Measurements from ENCODE around the gene CACNA1I.

Gene CACNA1I

GRCh38 chr22:39710380-39711150, 140.0 kb downstream of the CACNA1I start:
- TF ChIP-seq CTCF (IDR thresholded peaks at IDR 0.05) = no peak
- H3K9me3 Mint-ChIP-seq = no peaks in the 10 kb centered on the region
- peaks cover 78% of the 10 kb centered on the region for H3K4me1 Mint-ChIP-seq
- H3K36me3 Mint-ChIP-seq (ENCODE audit: low read depth) = no peaks in the 10 kb centered on the region
- no peaks in the 10 kb centered on the region for H3K27me3 Mint-ChIP-seq (ENCODE audit: low read depth, poor library complexity)
- no peak overlapping the region for H3K27ac Mint-ChIP-seq
- DNase-seq = no peak
- no peak overlapping the region for H3K4me3 Mint-ChIP-seq

GRCh38 chr22:39712081-39712480, 141.5 kb downstream of the CACNA1I start:
- peaks cover 74% of the 10 kb centered on the region for H3K4me1 Mint-ChIP-seq
- no peak overlapping the region for H3K4me3 Mint-ChIP-seq
- DNase-seq = no peak
- TF ChIP-seq CTCF (IDR thresholded peaks at IDR 0.05) = no peak
- H3K27ac Mint-ChIP-seq = no peak overlapping the region
- H3K9me3 Mint-ChIP-seq = no peaks in the 10 kb centered on the region
- H3K36me3 Mint-ChIP-seq (ENCODE audit: low read depth) = no peaks in the 10 kb centered on the region
- H3K27me3 Mint-ChIP-seq (ENCODE audit: low read depth, poor library complexity) = peaks cover 4% of the 10 kb centered on the region

- DNase-seq = no peak
- Mint-ChIP-seq H3K36me3 (ENCODE audit: low read depth) (no peaks in the 10 kb centered on the region), H3K4me3 (no peak overlapping the region), H3K4me1 (peaks cover 68% of the 10 kb centered on the region), H3K27me3 (ENCODE audit: low read depth, poor library complexity) (peaks cover 9% of the 10 kb centered on the region), H3K9me3 (no peaks in the 10 kb centered on the region), H3K27ac (no peak overlapping the region)
- TF ChIP-seq CTCF (IDR thresholded peaks at IDR 0.05) = no peak
Observed at GRCh38 chr22:39712751-39713525, 142.4 kb downstream of the CACNA1I start.

- H3K4me3 Mint-ChIP-seq = no peak overlapping the region
- no peaks in the 10 kb centered on the region for H3K36me3 Mint-ChIP-seq (ENCODE audit: low read depth)
- H3K27ac Mint-ChIP-seq = peak overlapping the region; percentile 32
- DNase-seq = no peak
- peaks cover 59% of the 10 kb centered on the region for H3K4me1 Mint-ChIP-seq
- H3K27me3 Mint-ChIP-seq (ENCODE audit: low read depth, poor library complexity) = peaks cover 9% of the 10 kb centered on the region
- TF ChIP-seq CTCF (IDR thresholded peaks at IDR 0.05) = no peak
- H3K9me3 Mint-ChIP-seq = no peaks in the 10 kb centered on the region
Observed at GRCh38 chr22:39713799-39714290, 143.3 kb downstream of the CACNA1I start.

GRCh38 chr22:39714321-39714720, 143.8 kb downstream of the CACNA1I start:
- Mint-ChIP-seq H3K9me3 (no peaks in the 10 kb centered on the region), H3K4me3 (no peak overlapping the region), H3K27me3 (ENCODE audit: low read depth, poor library complexity) (peaks cover 9% of the 10 kb centered on the region), H3K36me3 (ENCODE audit: low read depth) (no peaks in the 10 kb centered on the region), H3K4me1 (peaks cover 54% of the 10 kb centered on the region), H3K27ac (peak overlapping the region; percentile 32)
- no peak for DNase-seq
- no peak for TF ChIP-seq CTCF (IDR thresholded peaks at IDR 0.05)
